Heart right ventricle (tissue), 16 donors: Measurements from ENCODE around the gene ZNF454. TPM values are rescaled to one million over a fixed set of nuclear protein-coding genes. Genes with fewer than 3 reads are reported as not detected.
A peak's percentile ranks its signal among the peaks of the same experiment; 100 is the strongest.

Source experiments
- ATAC-seq, 8 donors: fragments of 200-7000 bp; cut with Tn5 transposase; one replicate each; pipeline ENCODE4 v1.9.1; 2020; ENCODE audit warnings: mild to moderate bottlenecking in 8 of 8, moderate library complexity in 8 of 8, moderate number of reproducible peaks in 1 of 8
- DNase-seq, 2 donors: peaks; one replicate each; pipeline ENCODE4 v3.0.0-alpha.2; 2020
- H3K27ac ChIP-seq, 10 donors: fragments of 200-600 bp; sonication (generic) in 2 of 10; one replicate each; pipeline versions ENCODE4 v1.5.0 to v1.8.0; 2020 to 2022; ENCODE audit warnings: mild to moderate bottlenecking in 3 of 10
- H3K27me3 ChIP-seq, 7 donors: fragments of 200-600 bp; one replicate each; pipeline ENCODE4 v1.8.0; 2021 to 2022; ENCODE audit warnings: mild to moderate bottlenecking in 2 of 7
- H3K36me3 ChIP-seq, 9 donors: fragments of 200-600 bp; sonication (generic) in 1 of 9; one replicate each; pipeline versions ENCODE4 v1.5.0 to v1.8.0; 2020 to 2022; ENCODE audit warnings: mild to moderate bottlenecking in 2 of 9
- H3K4me1 ChIP-seq, 9 donors: fragments of 200-600 bp; sonication (generic) in 1 of 9; one replicate each; pipeline versions ENCODE4 v1.5.0 to v1.8.0; 2020 to 2022; ENCODE audit warnings: mild to moderate bottlenecking in 4 of 9
- H3K4me3 ChIP-seq, 10 donors: fragments of 200-600 bp; sonication (generic) in 2 of 10; one replicate each; pipeline versions ENCODE4 v1.5.0 to v1.8.0; 2020 to 2022; ENCODE audit warnings: mild to moderate bottlenecking in 7 of 10, moderate library complexity in 2 of 10
- H3K9me3 ChIP-seq, 11 donors: fragments of 200-600 bp in 10 of 11; sonication (generic) in 2 of 11; one replicate each; pipeline versions ENCODE4 v1.5.0 to v1.8.0; 2013 to 2022; ENCODE audit warnings: mild to moderate bottlenecking in 2 of 11, control low read depth in 1 of 11, moderate library complexity in 1 of 11
- CTCF ChIP-seq, 9 donors: fragments of 200-600 bp; sonication (generic) in 2 of 9; IDR thresholded peaks; one replicate each; pipeline versions ENCODE4 v1.5.0 to v1.8.0; 2021 to 2022; ENCODE audit warnings: antibody characterized with exemption in 9 of 9, mild to moderate bottlenecking in 5 of 9, moderate library complexity in 1 of 9
- WGBS, 2 donors: extraction: QIAGEN DNeasy Blood & Tissue Kit; methylation state at CpG; one replicate each; pipeline ENCODE4 v1.1.7; 2013; ENCODE audit warnings: inconsistent platforms in 1 of 2; 5-methylcytosine and 5-hydroxymethylcytosine counted together
- intact Hi-C, 10 donors: fragments of 100-400 bp; cut with DNase I; formaldehyde crosslinking; loops; one replicate each; pipeline versions ENCODE4 v1.11.1 to v1.14.2; 2022
- polyA plus RNA-seq, 2 donors: library from polyadenylated mRNA; stranded (reverse); fragments of 200-250 nt; gene quantifications; one replicate each; pipeline ENCODE4 v1.2.3, GENCODE V29; 2013
- total RNA-seq, 10 donors: library from RNA; stranded (reverse); fragmentation: NEBNext Ultra II Directional in 3 of 10; extraction: Animal tissue kit (Norgen Biotek cat#: 25700) in 3 of 10; gene quantifications; one replicate each; pipeline versions ENCODE4 v1.2.1 to v1.2.4, GENCODE V29; 2021 to 2023
- donor health status: Arrhythmogenic right ventricular cardiomyopathy.
- donor health status: ischemic (EF 13 %, LVEDD 7.1; RV severe dilation, severe dysfunction).
- donor health status: healthy with polysubstance abuse.
- donor health status: DM: no; HTN: yes; CAD: no.
- donor health status: DM: no; HTN: no; CAD: no.
- donor health status: ischemic (EF 25% LVEDD 6.9; RV normal size, moderate dysfunction).
- donor health status: ischemic (EF 25% LVEDD 5.7; RV mildly dilated, moderate dysfunction).
- donor health status: healthy.
- donor health status: DM: yes; HTN: yes; CAD: no.
- donor health status: Ischemic cardiomyopathy.
- donor health status: ischemic (EF 35%, LVEDD 5.7; RV mildly dilated, moderate dysfunction).
- donor health status: nonischemic (EF 11% LVEDD 7.7; RV severe dilation, severe dysfunction).
- donor health status: DM: yes; HTN: yes; CAD: no.
- donor health status: PGD.
- donor health status: ischemic (EF 29% LVEDD 5.4; RV normal size, mild dysfunction).
- donor health status: nonischemic (EF 23%, LVEDD 6.1; RV moderate dilation, normal function).

The ZNF454 gene
- total and polyA plus RNA-seq, 12 donors, result 0.84 to 2.7 (median 1.7) TPM

DNA sequence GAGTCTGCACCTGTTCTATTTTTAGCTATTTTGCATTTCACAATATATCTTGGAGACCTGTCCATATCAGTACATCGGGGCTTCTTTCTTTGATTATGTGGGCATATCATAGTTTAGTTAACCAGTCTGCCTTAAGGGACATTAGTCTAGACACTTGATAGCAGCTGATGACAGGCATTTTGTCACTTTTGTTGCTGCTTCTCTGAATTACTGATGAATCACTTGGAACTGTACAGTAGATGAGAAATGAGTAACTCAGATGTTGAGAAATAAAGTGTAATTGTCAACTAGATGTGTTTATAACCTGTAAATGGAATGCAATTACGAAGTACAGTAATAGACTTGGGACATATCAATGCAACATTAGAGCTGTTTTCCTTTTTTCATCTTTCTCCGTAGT lies 38.1 kb upstream of the ZNF454 start:
- Histone ChIP-seq H3K4me1 (no peaks in the 10 kb centered on the region), H3K4me3 (no peak overlapping the region), H3K36me3 (peaks cover 0 to 23% (median 0%) of the 10 kb centered on the region in 9 donors), H3K9me3 (peaks cover 0 to 83% (median 10%) of the 10 kb centered on the region in 11 donors), H3K27ac (no peak overlapping the region), H3K27me3 (no peaks in the 10 kb centered on the region)
- no peak for TF ChIP-seq CTCF (IDR thresholded peaks at IDR 0.05)
- intact Hi-C loops, result no loop called here
- 58 to 79% methylated on average over 3 of the region's 3 CpGs for WGBS, 2 donors
- DNase-seq (no peak), ATAC-seq (no peak)

DNA sequence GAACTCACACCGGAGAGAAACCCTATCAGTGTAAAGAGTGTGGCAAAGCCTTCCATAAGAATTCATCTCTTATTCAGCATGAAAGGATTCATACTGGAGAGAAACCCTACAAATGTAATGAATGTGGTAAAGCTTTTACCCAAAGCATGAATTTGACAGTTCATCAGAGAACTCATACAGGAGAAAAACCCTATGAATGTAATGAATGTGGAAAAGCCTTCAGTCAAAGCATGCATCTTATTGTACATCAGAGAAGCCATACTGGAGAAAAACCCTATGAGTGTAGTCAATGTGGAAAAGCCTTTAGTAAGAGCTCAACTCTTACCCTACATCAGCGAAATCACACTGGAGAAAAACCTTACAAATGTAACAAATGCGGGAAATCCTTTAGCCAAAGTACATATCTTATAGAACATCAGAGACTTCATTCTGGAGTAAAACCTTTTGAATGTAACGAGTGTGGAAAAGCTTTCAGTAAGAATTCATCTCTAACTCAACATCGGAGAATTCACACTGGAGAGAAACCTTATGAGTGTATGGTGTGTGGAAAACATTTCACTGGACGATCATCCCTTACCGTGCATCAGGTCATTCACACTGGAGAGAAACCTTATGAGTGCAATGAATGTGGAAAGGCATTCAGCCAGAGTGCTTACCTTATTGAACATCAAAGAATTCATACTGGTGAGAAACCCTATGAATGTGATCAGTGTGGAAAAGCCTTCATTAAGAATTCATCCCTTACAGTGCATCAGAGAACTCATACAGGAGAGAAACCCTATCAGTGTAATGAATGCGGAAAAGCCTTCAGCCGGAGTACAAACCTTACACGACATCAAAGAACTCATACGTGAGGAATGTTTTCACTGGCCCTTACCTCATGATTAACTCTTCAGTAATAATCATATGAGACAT lies 8.9 kb upstream of the ZNF454 start:
- no peak for TF ChIP-seq CTCF (IDR thresholded peaks at IDR 0.05)
- 96 to 97% methylated on average over 11 of the region's 11 CpGs for WGBS, 2 donors
- ATAC-seq (no peak), DNase-seq (no peak)
- no peak overlapping the region for H3K4me3 ChIP-seq
- intact Hi-C loops, result no loop called here
- no peaks in the 10 kb centered on the region for H3K4me1 ChIP-seq
- H3K9me3 ChIP-seq, result peaks cover 30 to 100% (median 99%) of the 10 kb centered on the region in 11 donors
- no peak overlapping the region for H3K27ac ChIP-seq
- no peaks in the 10 kb centered on the region for H3K27me3 ChIP-seq
- peaks cover 0 to 85% (median 17%) of the 10 kb centered on the region in 9 donors for H3K36me3 ChIP-seq

DNA sequence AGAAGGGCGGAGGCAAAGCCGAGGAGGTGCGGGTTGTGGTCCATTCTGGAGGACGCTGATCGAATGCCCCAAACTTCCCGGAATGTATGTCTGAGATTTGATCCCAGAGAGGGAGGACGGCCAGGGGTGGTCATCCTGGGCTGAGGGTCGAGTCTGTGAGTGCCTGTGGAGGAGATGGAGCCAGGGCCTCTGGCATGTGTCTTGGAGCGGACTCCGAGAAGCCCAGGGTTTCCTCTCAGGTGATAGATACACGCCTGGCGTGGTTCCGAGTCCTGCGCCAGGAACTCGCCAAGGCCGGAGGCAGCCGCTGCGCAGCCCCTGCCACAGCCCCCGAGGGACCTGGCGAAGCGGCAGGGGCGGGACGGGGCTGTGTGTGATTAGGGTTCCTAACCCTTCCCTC lies 363 bp downstream of the ZNF454 start:
- Histone ChIP-seq H3K9me3 (peaks cover 0 to 92% (median 36%) of the 10 kb centered on the region in 11 donors), H3K27me3 (peaks cover 0 to 19% (median 0%) of the 10 kb centered on the region in 7 donors), H3K36me3 (peaks cover 0 to 45% (median 4%) of the 10 kb centered on the region in 9 donors), H3K4me1 (peaks cover 0 to 19% (median 11%) of the 10 kb centered on the region in 9 donors), H3K4me3 (peak overlapping the region; percentile 54 to 89 (median 76)), H3K27ac (peak overlapping the region in 9 of 10 donors; percentile 24 to 86 (median 83))
- ATAC-seq (peak; percentile 12 to 51 (median 34)), DNase-seq (peak; percentile 16 to 39)
- intact Hi-C loops, result loop anchor here in 5 of 10 donors (1.0 to 10.0 kb wide), 7 partner anchors 47 to 209 kb away; partner anchors contain the start of genes ZNF879 (in 5 of the 5), ZFP2 (in 2 of the 5) and ZNF354A (in 1 of the 5)
- WGBS, 2 donors, result 3% methylated on average over 23 of the region's 23 CpGs
- TF ChIP-seq CTCF (IDR thresholded peaks at IDR 0.05), result no peak

DNA sequence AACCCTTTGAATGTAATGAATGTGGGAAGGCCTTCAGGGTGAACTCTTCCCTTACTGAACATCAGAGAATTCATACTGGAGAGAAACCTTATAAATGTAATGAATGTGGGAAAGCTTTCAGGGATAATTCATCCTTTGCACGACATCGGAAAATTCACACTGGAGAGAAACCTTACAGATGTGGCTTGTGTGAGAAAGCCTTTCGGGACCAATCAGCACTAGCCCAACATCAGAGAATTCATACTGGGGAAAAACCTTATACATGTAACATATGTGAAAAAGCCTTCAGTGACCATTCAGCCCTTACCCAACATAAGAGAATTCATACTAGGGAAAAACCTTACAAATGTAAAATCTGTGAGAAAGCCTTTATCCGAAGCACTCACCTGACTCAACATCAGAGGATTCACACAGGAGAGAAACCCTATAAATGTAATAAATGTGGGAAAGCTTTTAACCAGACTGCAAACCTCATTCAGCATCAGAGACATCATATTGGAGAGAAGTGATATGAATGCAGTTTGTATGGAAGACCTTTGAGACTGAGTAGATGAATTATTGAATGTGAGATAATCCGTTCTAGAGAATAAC lies 24.6 kb downstream of the ZNF454 start:
- no peak for DNase-seq
- Histone ChIP-seq H3K4me3 (no peak overlapping the region), H3K27ac (no peak overlapping the region), H3K4me1 (no peaks in the 10 kb centered on the region), H3K36me3 (peaks cover 0 to 75% (median 48%) of the 10 kb centered on the region in 9 donors), H3K9me3 (peaks cover 18 to 100% (median 93%) of the 10 kb centered on the region in 11 donors), H3K27me3 (no peaks in the 10 kb centered on the region)
- no peak for TF ChIP-seq CTCF (IDR thresholded peaks at IDR 0.05)
- intact Hi-C loops, result no loop called here
- ATAC-seq, result no peak
- 98% methylated on average over 5 of the region's 5 CpGs for WGBS, 2 donors
